Kasumi-1 (cell line): Measurements from ENCODE around the gene TRAK1.

Experiments used
- DNase-seq, 2 experiments: peaks; one replicate each; lab custom pipeline; 2025; lab: John Stamatoyannopoulos, UW

TRAK1 gene

GRCh38 chr3:42090973-42091731 is at the start of gene TRAK1:
TRAK1 (plus strand) TSS chr3:42091357; CDS start chr3:42091470, 113 bp downstream.
- DNase-seq = no peak

- DNase-seq = no peak
Observed at GRCh38 chr3:42042747-42043098, 48.4 kb upstream of the TRAK1 start.

DNA sequence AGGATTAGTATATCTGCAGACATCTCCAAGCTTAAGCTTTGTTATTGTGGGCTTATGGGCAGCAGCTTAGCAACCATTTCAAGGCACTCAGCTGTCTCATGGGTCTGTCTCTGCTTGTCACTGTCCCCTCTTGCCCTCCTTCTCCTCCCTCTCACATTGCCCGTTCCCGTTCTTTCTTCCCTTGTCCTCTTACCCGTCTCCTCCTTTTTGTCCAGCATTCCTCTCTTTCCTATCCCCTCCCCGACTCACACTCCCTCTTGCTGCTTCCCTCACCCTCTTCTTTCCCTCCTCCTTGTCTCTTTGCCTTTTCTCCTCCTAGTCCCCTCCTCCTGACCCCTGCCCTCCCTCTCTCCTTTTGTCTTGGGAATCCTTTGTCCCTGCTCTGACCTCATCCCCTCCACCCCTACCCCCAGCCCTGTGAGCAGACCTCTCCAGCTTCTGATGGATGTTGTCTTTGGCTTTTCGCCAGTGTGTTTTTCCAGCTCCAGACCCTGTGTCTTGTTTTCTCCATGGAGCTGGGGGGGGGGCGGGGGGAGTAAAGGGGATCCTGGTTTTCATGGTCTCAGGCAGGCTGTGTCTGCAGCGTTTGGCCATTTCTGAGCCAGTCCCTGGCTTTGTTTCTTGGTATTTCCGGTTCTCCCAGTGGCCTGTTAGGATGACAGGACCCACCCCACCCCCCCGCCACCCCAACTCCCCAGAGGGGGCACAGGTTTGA is 47.9 kb upstream of the TRAK1 start:
- DNase-seq = no peak

DNA sequence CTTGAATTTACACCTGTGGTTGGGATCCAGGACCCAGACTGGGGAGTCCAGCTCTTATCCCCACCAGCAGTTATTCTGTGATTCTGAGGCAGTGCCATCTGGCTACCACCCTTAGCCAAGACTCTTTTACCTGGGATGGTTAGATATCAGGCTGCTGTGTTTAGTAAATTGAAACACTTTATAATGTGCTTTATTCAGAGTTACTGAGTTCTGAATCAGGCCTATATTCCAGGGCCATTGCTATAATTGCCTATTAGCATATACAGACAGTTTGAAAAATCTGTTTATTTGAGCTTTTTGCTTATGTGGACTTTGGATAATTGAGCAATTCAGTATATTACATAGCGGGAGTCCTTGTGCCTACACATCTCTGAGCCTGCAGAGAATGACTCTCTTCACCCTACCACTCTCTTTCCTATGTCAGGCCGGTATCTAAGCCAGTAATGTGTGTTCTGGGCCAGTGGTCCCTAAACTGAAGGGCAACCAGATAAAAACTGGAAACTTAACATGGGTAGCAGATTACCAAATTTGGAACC is 45.4 kb upstream of the TRAK1 start:
- DNase-seq = no peak

DNA sequence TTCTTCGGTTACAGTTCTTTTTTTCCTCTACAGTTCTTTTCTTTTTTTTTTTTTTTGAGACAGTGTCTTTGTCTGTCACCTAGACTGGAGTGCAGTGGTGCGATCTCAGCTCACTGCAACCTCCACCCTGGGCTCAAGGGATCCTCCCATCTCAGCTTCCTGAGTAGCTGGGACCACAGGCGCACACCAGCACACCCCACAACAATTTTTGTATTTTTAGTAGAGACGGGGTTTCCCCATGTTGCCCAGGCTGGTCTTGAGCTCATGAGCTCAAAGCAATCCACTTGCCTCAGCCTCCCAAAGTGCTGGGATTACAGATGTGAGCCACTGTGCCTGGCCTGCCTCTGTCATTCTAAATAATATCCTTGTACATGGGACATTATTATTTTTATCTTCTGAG is 42.6 kb upstream of the TRAK1 start:
- peak in 1 of 2 experiments; percentile 42 for DNase-seq

- DNase-seq = no peak
Observed at GRCh38 chr3:42050126-42050525, 41.0 kb upstream of the TRAK1 start.

DNA sequence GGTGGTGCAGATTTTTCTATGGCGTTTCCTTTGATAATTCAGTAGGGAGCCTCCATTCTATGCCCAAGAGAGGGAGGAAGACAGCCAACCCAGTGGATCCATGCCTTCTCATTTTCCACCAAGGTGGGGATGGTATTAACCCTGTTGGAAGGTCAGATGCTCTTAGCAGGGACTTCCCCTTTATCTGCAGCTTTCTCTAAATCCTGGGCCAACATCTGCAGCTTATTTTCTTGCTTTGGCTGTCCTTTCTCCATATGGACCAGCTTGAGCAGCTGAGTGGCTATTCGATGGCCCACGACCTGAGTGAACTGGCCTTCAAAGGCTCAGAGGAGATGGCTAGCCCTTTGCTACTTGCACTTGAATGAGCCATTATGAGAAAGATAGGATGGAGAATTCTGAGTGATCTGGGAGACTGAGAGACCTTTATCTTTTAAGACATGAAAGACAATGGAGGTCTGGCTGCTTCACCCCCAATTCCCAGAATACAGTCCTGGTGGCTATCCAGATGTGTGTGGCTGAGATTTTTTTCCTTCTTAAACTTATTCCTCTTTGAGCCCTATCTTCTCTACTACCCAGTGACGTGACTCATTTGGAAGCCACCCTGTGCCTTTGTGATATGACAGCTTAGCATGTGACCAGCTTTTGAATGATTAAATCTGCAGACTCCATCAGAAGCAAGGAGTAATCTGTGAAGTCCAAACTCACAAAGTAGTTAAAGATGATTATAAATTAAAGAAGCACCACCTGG is 39.6 kb upstream of the TRAK1 start:
- no peak for DNase-seq

GRCh38 chr3:42052132-42052483 is 39.0 kb upstream of the TRAK1 start:
- no peak for DNase-seq

- no peak for DNase-seq
Observed at GRCh38 chr3:42052484-42053351, 38.4 kb upstream of the TRAK1 start.

DNA sequence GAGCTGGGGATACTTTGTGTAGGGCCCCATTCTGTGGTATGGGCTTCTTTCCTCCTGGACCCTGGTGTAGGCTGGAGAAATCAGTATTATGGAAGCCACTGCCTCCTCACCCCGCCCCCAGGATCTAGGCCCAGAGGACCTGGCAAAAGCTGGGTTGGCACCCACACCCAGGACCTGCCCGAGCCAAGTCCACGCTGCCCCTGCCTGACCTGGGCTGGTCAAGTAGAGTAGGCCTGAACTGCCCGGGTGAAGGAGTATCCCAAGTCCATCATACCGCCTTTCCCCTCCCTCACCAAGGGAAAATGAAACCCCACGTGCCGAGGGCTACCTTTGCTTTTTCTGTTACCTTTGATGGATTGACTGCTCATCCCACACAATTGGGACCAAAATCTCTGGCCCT is 37.7 kb upstream of the TRAK1 start:
- no peak for DNase-seq

- no peak for DNase-seq
Observed at GRCh38 chr3:42055291-42055690, 35.9 kb upstream of the TRAK1 start.

DNA sequence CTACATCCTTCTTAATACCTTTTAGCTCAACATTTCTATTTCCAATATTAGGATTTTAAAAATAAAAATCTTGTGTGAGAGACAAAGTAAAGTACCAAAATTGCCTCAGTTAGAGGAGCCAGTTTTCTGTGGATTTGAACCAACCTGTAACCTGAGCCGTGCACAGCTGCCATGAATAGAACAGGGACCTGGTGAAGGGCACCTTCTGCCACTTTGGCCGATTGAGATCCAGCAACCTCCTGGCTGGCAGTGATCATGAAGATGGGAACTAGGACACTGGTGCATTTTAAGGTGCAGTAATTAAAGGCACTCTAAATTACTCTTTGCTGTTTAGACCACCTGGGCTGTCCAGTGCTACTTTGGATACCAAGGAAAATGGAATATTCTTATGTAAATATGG is 34.3 kb upstream of the TRAK1 start:
- no peak for DNase-seq

DNA sequence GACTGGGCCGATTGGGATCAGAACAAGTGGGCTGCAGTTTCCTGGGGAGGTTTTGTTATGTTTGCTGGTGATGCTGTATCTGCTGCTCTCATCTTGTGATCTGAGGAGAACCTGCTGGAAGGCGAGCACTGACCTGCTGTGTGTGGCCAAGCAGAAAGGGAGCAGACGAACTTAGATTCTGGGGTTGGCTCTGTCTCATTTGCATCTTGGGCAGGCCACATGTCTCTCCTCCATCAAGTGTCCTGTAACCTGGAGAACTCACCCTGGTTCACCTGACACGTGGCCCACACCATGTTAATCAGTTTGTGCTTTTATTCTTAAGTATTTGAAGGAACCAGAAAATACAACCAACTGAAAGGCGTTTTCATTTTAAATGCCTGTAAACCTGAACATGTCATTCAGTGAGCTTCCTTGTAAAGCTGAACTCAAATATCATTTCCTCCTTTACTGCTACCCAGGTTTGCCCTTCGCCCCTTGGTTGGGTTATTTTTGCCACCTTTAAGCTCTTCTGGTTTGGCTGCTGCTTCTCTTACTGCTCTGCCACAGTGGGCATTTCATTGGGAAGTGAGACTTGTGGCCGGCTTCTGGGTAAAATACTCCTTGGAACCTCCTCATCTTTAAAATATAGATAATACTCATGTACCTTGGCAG is 33.5 kb upstream of the TRAK1 start:
- no peak for DNase-seq

- no peak for DNase-seq
Observed at GRCh38 chr3:42061025-42061712, 30.0 kb upstream of the TRAK1 start.

- no peak for DNase-seq
Observed at GRCh38 chr3:42061713-42062380, 29.3 kb upstream of the TRAK1 start.

GRCh38 chr3:42062464-42062863 is 28.7 kb upstream of the TRAK1 start:
- DNase-seq = no peak

- no peak for DNase-seq
Observed at GRCh38 chr3:42063888-42064287, 27.3 kb upstream of the TRAK1 start.

GRCh38 chr3:42066516-42067181 is 24.5 kb upstream of the TRAK1 start:
- DNase-seq = peak in 1 of 2 experiments; percentile 19

- no peak for DNase-seq
Observed at GRCh38 chr3:42067326-42067725, 23.8 kb upstream of the TRAK1 start.
